GM21737 (cell line): ENCODE measurements around the gene GPX2.
A peak's percentile ranks its signal among the peaks of the same experiment; 100 is the strongest.

Experiments used
- ATAC-seq: cut with Tn5 transposase; IDR thresholded peaks from one replicate; pipeline ENCODE4 v1.9.1; 2021; ENCODE audit warnings: mild to moderate bottlenecking, moderate library complexity; ENCODE audit not compliant: unreplicated experiment

The GPX2 gene

DNA sequence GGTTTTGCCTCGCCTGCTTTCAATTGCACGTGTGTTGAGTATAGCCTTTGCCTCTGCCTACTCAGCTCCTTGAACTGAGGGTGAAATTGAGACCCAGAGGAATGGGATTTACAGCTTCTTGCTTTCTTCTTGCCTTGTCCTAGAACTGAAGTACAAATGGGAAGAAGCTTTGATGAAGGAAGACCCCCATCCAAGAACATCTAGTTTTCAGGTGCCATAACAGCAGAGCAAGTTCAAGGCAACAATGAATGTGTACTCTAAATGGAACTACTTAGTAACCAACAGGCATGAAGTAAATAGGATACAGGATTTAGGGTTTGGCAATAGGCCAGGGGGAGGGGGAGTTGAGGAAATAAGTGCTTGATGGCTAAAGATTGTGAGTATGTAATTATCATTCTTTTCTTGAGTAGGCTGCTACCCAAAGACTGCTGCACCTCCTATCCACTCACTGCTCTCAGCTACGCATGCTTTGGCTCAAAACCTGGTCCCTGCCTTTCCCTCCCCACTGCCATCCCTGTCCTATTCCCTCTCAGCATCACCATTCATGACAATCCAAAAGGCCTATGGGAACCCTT is 2.1 kb downstream of the GPX2 start:
- no peak for ATAC-seq

DNA sequence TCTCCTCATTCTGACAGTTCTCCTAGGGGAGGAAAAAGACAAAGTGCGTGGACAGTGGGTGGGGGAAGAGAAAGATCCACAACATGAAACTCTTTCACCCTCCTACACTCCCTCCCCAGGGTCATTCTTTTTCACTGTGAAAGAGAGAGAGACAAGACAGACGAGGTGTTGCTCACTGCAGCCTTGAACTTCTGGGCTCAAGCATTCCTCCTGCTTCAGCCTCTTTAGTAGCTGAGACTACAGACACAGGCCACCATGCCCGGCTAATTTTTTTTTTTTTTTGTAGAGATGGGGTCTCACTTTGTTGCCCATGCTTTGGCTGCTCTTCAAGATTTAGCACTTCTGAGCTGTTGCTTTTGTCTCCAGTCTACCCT is 2.7 kb downstream of the GPX2 start:
- ATAC-seq = no peak

GRCh38 chr14:64938972-64939816 is 3.4 kb downstream of the GPX2 start:
- ATAC-seq = no peak

DNA sequence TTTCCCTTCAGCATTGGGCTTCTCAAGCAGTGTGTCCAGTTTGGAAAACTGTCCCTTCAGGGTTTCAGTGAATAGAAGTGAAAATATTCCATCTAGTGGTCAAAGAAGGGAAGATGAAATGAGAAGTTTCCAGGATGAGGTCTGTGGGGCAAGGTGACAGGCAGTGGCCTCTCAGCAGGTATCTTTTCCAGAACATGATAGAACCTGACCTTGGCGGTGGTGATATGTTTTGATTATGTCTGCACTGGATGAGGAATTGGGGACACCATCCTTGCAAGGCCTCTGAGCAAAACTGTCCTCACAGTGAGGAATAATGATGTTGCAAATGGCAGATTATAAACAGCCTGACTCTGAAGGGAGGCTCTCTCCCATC is 4.7 kb downstream of the GPX2 start:
- ATAC-seq = no peak

DNA sequence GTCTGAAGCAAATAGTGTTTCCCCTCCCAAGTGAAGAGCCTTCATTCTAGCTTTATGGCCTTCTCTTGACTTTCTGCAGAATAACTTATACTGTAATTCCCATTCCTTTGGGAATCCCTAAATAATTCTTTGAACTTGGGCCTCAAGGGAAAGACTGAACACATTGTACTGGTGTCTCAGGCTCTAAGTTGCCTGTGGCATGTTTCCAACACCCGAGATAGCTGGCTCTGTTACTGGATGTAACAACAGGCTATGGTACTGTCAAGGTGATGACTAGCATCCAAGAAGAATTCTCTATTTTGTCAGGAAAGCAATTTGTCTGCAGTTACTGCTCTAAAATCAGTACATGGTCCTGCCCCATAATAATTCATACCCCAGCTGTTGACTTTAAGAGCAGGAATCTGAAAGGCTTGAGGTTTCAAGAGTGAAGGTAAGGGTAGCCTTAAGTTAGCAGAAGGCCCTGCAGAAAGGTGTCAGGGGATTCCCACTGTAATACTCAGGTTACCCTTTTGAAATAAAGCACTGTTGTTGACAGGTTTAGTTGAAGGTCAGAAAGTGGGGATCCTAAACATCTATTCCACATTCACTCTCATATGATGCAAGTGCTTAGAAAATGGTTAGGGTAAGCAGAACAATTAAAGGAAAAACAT is 5.2 kb downstream of the GPX2 start:
- no peak for ATAC-seq

- ATAC-seq = no peak
These were observed 7.0 kb downstream of the GPX2 start for GRCh38 chr14:64935508-64935907.

- no peak for ATAC-seq
These were observed 8.1 kb downstream of the GPX2 start for GRCh38 chr14:64934338-64934929.

GRCh38 chr14:64932231-64932630 is 10.3 kb downstream of the GPX2 start:
- no peak for ATAC-seq

GRCh38 chr14:64931123-64931522 is 11.4 kb downstream of the GPX2 start:
- ATAC-seq = no peak

DNA sequence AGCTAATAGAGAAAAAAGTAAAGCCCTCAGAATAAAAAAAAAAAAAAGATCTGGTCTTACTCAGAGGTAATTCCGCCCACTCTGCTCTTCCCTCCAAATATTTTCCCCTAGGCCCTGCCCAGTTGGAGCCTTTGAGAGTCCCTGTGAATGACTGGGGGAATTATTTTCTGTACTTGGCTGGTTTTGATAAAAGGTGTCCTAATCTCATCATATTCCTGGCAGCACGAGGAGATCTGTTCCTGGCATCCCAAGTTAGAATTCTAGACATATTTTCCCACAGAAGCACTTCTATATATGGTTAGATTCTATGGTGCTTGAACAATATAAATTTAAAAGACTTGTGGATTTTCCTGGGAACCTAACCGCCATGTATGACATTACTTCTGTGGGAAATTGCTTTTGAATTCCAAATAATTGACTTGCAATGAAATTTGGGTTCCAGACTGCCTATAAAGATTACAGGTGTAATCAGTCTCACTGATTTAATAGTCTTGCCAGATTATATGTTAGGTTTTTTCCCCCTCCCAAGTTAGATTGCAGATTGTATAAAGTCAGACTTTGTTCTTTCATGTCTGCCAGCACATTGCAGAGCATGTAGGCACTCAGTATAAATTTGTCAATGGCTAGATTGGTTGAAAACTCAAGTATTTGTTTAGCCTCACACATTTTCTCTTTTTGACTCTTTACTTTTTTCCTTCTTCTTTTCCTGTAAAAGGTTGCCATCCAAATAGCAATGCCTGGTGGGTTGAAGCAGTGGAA is 12.3 kb downstream of the GPX2 start:
- ATAC-seq = no peak

GRCh38 chr14:64929014-64929359 is 13.6 kb downstream of the GPX2 start:
- ATAC-seq = no peak

- peak; percentile 89 for ATAC-seq
These were observed 14.1 kb downstream of the GPX2 start for GRCh38 chr14:64928239-64929013.

- ATAC-seq = no peak
These were observed 15.5 kb downstream of the GPX2 start for GRCh38 chr14:64927031-64927430.

GRCh38 chr14:64926398-64926995 is 16.0 kb downstream of the GPX2 start:
- no peak for ATAC-seq

- ATAC-seq = no peak
These were observed 19.5 kb downstream of the GPX2 start for GRCh38 chr14:64923015-64923414.

GRCh38 chr14:64920465-64920864 is 22.1 kb downstream of the GPX2 start:
- no peak for ATAC-seq

DNA sequence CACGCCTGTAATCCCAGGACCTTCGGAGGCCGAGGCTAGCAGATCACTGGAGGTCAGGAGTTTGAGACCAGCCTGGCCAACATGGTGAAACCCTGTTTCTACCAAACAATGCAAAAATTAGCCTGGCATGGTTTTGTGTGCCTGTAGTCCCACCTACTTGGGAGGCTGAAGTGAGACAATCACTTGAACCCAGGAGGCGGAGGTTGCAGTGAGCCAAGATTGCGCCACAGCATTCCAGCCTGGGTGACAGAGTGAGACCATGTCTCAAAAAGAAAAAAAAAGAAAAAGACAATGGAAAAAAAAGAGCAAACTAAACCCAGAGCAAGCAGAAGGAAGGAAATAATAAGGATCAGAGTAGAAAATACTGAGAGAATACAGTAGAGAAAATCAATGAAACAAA is 22.9 kb downstream of the GPX2 start:
- no peak for ATAC-seq

DNA sequence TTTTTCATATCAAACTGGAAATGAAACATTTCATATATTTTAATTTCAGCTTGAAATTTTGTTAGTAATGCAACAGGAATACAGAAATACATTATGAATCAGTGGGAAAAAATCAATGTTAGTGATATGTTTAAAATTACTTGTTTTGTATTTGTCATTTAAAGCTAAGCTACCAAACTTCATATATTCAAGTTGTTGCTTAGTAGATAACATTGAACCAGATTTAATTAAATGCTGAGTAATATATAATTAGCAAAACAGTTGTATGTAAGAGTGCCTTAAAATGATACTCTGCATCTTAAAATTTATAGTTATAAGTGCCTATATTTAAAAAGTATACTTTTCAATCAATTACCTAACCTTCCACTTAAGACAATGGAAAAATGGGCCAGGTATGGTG is 23.3 kb downstream of the GPX2 start:
- ATAC-seq = no peak

- ATAC-seq = no peak
These were observed 24.3 kb downstream of the GPX2 start for GRCh38 chr14:64918216-64918615.

- ATAC-seq = no peak
These were observed 26.7 kb downstream of the GPX2 start for GRCh38 chr14:64915797-64916196.
